ENCODE data around the gene EIF3F. TPM values are rescaled to one million over a fixed set of nuclear protein-coding genes. Genes with fewer than 3 reads are reported as not detected.

The EIF3F gene
- total and polyA plus RNA-seq, 2 of the 8 experiments (the other 6 are each of a cell fraction or from before 2014, with no cell fraction given), result 222 to 388 TPM

DNA sequence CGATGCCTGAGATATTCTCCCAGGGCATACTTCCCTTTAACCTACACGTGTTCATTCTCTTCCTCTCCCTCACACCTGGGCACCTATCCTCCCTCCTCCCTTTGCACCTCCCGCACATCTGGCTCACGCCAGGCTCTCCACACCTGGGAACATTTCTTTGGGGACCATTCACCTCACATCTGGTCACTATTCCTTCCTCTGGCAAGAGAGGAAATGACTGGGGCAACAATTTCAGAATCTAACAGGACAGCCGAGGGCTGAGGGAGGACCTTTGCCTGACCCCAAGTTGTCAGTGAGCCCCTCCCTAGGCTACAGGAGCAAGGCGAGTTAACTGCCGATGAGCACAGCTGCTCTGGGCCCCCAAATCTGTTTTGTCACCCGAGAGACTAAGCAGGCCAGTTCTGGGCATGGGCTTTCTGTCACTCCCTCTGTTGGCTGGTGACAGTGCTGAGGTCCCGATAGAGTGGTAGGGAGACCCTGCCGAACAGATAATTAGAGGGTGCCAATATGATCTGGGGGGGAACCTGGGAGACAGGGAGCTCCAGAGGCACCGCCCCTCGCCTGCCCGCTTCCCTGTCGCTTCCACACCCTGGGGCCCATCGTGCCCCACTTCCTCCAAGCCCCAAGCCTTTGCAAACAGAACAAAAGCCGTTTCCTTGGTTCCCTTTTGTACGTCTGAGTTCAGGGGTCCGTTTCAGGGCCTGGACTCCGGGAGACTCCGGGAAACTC is 45.6 kb downstream of the EIF3F start (continued):
- TF ChIP-seq, protein P1, sequence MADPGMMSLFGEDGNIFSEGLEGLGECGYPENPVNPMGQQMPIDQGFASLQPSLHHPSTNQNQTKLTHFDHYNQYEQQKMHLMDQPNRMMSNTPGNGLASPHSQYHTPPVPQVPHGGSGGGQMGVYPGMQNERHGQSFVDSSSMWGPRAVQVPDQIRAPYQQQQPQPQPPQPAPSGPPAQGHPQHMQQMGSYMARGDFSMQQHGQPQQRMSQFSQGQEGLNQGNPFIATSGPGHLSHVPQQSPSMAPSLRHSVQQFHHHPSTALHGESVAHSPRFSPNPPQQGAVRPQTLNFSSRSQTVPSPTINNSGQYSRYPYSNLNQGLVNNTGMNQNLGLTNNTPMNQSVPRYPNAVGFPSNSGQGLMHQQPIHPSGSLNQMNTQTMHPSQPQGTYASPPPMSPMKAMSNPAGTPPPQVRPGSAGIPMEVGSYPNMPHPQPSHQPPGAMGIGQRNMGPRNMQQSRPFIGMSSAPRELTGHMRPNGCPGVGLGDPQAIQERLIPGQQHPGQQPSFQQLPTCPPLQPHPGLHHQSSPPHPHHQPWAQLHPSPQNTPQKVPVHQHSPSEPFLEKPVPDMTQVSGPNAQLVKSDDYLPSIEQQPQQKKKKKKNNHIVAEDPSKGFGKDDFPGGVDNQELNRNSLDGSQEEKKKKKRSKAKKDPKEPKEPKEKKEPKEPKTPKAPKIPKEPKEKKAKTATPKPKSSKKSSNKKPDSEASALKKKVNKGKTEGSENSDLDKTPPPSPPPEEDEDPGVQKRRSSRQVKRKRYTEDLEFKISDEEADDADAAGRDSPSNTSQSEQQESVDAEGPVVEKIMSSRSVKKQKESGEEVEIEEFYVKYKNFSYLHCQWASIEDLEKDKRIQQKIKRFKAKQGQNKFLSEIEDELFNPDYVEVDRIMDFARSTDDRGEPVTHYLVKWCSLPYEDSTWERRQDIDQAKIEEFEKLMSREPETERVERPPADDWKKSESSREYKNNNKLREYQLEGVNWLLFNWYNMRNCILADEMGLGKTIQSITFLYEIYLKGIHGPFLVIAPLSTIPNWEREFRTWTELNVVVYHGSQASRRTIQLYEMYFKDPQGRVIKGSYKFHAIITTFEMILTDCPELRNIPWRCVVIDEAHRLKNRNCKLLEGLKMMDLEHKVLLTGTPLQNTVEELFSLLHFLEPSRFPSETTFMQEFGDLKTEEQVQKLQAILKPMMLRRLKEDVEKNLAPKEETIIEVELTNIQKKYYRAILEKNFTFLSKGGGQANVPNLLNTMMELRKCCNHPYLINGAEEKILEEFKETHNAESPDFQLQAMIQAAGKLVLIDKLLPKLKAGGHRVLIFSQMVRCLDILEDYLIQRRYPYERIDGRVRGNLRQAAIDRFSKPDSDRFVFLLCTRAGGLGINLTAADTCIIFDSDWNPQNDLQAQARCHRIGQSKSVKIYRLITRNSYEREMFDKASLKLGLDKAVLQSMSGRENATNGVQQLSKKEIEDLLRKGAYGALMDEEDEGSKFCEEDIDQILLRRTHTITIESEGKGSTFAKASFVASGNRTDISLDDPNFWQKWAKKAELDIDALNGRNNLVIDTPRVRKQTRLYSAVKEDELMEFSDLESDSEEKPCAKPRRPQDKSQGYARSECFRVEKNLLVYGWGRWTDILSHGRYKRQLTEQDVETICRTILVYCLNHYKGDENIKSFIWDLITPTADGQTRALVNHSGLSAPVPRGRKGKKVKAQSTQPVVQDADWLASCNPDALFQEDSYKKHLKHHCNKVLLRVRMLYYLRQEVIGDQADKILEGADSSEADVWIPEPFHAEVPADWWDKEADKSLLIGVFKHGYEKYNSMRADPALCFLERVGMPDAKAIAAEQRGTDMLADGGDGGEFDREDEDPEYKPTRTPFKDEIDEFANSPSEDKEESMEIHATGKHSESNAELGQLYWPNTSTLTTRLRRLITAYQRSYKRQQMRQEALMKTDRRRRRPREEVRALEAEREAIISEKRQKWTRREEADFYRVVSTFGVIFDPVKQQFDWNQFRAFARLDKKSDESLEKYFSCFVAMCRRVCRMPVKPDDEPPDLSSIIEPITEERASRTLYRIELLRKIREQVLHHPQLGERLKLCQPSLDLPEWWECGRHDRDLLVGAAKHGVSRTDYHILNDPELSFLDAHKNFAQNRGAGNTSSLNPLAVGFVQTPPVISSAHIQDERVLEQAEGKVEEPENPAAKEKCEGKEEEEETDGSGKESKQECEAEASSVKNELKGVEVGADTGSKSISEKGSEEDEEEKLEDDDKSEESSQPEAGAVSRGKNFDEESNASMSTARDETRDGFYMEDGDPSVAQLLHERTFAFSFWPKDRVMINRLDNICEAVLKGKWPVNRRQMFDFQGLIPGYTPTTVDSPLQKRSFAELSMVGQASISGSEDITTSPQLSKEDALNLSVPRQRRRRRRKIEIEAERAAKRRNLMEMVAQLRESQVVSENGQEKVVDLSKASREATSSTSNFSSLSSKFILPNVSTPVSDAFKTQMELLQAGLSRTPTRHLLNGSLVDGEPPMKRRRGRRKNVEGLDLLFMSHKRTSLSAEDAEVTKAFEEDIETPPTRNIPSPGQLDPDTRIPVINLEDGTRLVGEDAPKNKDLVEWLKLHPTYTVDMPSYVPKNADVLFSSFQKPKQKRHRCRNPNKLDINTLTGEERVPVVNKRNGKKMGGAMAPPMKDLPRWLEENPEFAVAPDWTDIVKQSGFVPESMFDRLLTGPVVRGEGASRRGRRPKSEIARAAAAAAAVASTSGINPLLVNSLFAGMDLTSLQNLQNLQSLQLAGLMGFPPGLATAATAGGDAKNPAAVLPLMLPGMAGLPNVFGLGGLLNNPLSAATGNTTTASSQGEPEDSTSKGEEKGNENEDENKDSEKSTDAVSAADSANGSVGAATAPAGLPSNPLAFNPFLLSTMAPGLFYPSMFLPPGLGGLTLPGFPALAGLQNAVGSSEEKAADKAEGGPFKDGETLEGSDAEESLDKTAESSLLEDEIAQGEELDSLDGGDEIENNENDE (IDR thresholded peaks at IDR 0.05; ENCODE audit: insufficient replicate concordance, low read length), result no peak
- no peak for TF ChIP-seq GTF2F1 (IDR thresholded peaks at IDR 0.05; ENCODE audit: borderline replicate concordance, low read depth, low read length)
- TF ChIP-seq CBX8 (IDR thresholded peaks at IDR 0.05; ENCODE audit: borderline replicate concordance, low read depth, low read length), result no peak
- 0 out of 4 replicates have a peak, but pooled peaks of 1 of the 2 experiments have one; percentile 8 for TF ChIP-seq SIN3A (conservative IDR thresholded peaks at IDR 0.05 in 1 of 2, IDR thresholded peaks at IDR 0.05 in 1 of 2; ENCODE audit: low read depth in 1 of 2, low read length in 2 of 2)
- TF ChIP-seq YY1 (IDR thresholded peaks at IDR 0.05; ENCODE audit: low read depth, low read length), result 0 out of 2 replicates have a peak, but pooled peaks have one; percentile 20
- TF ChIP-seq EZH2 (IDR thresholded peaks at IDR 0.05; ENCODE audit: low read depth, low read length, severe bottlenecking), result no peak
- TF ChIP-seq CBX5 (IDR thresholded peaks at IDR 0.05; ENCODE audit: low read depth, low read length), result no peak
- TF ChIP-seq, protein P2, sequence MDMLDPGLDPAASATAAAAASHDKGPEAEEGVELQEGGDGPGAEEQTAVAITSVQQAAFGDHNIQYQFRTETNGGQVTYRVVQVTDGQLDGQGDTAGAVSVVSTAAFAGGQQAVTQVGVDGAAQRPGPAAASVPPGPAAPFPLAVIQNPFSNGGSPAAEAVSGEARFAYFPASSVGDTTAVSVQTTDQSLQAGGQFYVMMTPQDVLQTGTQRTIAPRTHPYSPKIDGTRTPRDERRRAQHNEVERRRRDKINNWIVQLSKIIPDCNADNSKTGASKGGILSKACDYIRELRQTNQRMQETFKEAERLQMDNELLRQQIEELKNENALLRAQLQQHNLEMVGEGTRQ (IDR thresholded peaks at IDR 0.05; ENCODE audit: low read length), result no peak

Data from H1 (cell line).